ENCODE measurements around the gene TAS1R1.

TAS1R1 gene

GRCh38 chr1:6554907-6555778 is at the start of gene TAS1R1:
Gene TAS1R1 (plus strand): TSS chr1:6555307. CDS start chr1:6555374, 67 bp downstream.
- no peak for DNase-seq (ENCODE audit: low read depth in 3 of 3, low spot score in 1 of 3)

GRCh38 chr1:6505367-6506209 is 49.5 kb upstream of the TAS1R1 start:
- no peak for DNase-seq (ENCODE audit: low read depth in 3 of 3, low spot score in 1 of 3)

GRCh38 chr1:6506210-6507036 is 48.7 kb upstream of the TAS1R1 start:
- DNase-seq (ENCODE audit: low read depth in 3 of 3, low spot score in 1 of 3): no peak

- no peak for DNase-seq (ENCODE audit: low read depth in 3 of 3, low spot score in 1 of 3)
Observed at GRCh38 chr1:6507037-6507428, 48.1 kb upstream of the TAS1R1 start.

GRCh38 chr1:6507461-6507911 is 47.6 kb upstream of the TAS1R1 start:
- DNase-seq (ENCODE audit: low read depth in 3 of 3, low spot score in 1 of 3): no peak

GRCh38 chr1:6508154-6508815 is 46.8 kb upstream of the TAS1R1 start:
- no peak for DNase-seq (ENCODE audit: low read depth in 3 of 3, low spot score in 1 of 3)

GRCh38 chr1:6508816-6509189 is 46.3 kb upstream of the TAS1R1 start:
- DNase-seq (ENCODE audit: low read depth in 3 of 3, low spot score in 1 of 3): no peak

GRCh38 chr1:6509220-6509918 is 45.7 kb upstream of the TAS1R1 start:
- DNase-seq (ENCODE audit: low read depth in 3 of 3, low spot score in 1 of 3): no peak

GRCh38 chr1:6509919-6510291 is 45.2 kb upstream of the TAS1R1 start:
- no peak for DNase-seq (ENCODE audit: low read depth in 3 of 3, low spot score in 1 of 3)

GRCh38 chr1:6510493-6510892 is 44.6 kb upstream of the TAS1R1 start:
- DNase-seq (ENCODE audit: low read depth in 3 of 3, low spot score in 1 of 3): no peak

GRCh38 chr1:6511056-6511455 is 44.1 kb upstream of the TAS1R1 start:
- no peak for DNase-seq (ENCODE audit: low read depth in 3 of 3, low spot score in 1 of 3)

GRCh38 chr1:6511561-6512244 is 43.4 kb upstream of the TAS1R1 start:
- DNase-seq (ENCODE audit: low read depth in 3 of 3, low spot score in 1 of 3): no peak

- DNase-seq (ENCODE audit: low read depth in 3 of 3, low spot score in 1 of 3): no peak
Observed at GRCh38 chr1:6512245-6512907, 42.7 kb upstream of the TAS1R1 start.

- no peak for DNase-seq (ENCODE audit: low read depth in 3 of 3, low spot score in 1 of 3)
Observed at GRCh38 chr1:6512908-6513280, 42.2 kb upstream of the TAS1R1 start.

- DNase-seq (ENCODE audit: low read depth in 3 of 3, low spot score in 1 of 3): no peak
Observed at GRCh38 chr1:6513320-6513801, 41.7 kb upstream of the TAS1R1 start.

GRCh38 chr1:6515771-6516170 is 39.3 kb upstream of the TAS1R1 start:
- no peak for DNase-seq (ENCODE audit: low read depth in 3 of 3, low spot score in 1 of 3)

- no peak for DNase-seq (ENCODE audit: low read depth in 3 of 3, low spot score in 1 of 3)
Observed at GRCh38 chr1:6517435-6517851, 37.7 kb upstream of the TAS1R1 start.

- DNase-seq (ENCODE audit: low read depth in 3 of 3, low spot score in 1 of 3): no peak
Observed at GRCh38 chr1:6519491-6519934, 35.6 kb upstream of the TAS1R1 start.
